ENCODE results near the gene ABCB8. TPM values are rescaled to one million over a fixed set of nuclear protein-coding genes. Genes with fewer than 3 reads are reported as not detected.

ABCB8 gene
- total and polyA plus RNA-seq, 9 of the 15 experiments (the other 6 are each of a cell fraction or from before 2014, with no cell fraction given): 7.6 to 106 (median 36.3) TPM

GRCh38 chr7:151059367-151060112 lies 31.3 kb downstream of the ABCB8 start, which contains the start of gene SLC4A2 (continued):
- TF ChIP-seq PRDM10 (IDR thresholded peaks at IDR 0.05; ENCODE audit: partially characterized antibody) (peak; percentile 89), ZNF197 (CRISPR knock-in tag; IDR thresholded peaks at IDR 0.05; ENCODE audit: low read depth) (peak; percentile 99), SIN3A (IDR thresholded peaks at IDR 0.05; ENCODE audit: borderline replicate concordance in 2 of 2, control insufficient read depth in 1 of 2, low read depth in 2 of 2, low read length in 2 of 2) (peak; percentile 42 to 53; a peak in 1 of 4 replicates), SMAD1 (IDR thresholded peaks at IDR 0.05; ENCODE audit: low read depth, low read length, partially characterized antibody) (no peak), SRF (CRISPR knock-in tag; IDR thresholded peaks at IDR 0.05) (peak in 1 of 2 experiments; percentile 45; a peak in 1 of 4 replicates), TFAP4 (CRISPR knock-in tag; IDR thresholded peaks at IDR 0.05; ENCODE audit: borderline replicate concordance) (0 out of 2 replicates have a peak, but pooled peaks have one; percentile 67), FOSL1 (tag; conservative IDR thresholded peaks at IDR 0.05) (peak; percentile 50), ZNF583 (CRISPR knock-in tag; IDR thresholded peaks at IDR 0.05) (0 out of 2 replicates have a peak, but pooled peaks have one; percentile 9), MLLT1 (IDR thresholded peaks at IDR 0.05) (peak; percentile 46 to 67; a peak in 2 of 4 replicates), ARID2 (IDR thresholded peaks at IDR 0.05) (0 out of 2 replicates have a peak, but pooled peaks have one; percentile 5), ELF4 (CRISPR knock-in tag; IDR thresholded peaks at IDR 0.05) (0 out of 2 replicates have a peak, but pooled peaks have one; percentile 4), POLR3G (IDR thresholded peaks at IDR 0.05; ENCODE audit: extremely low read depth, insufficient read length, insufficient replicate concordance) (no peak), CTCFL (IDR thresholded peaks at IDR 0.05; ENCODE audit: borderline replicate concordance, insufficient read depth, low read depth, low read length, poor library complexity, severe bottlenecking) (peak; percentile 38), NKRF (IDR thresholded peaks at IDR 0.05; ENCODE audit: borderline replicate concordance) (peak; percentile 46; the same call in 1 of the 2 replicates), MEIS2 (IDR thresholded peaks at IDR 0.05; ENCODE audit: partially characterized antibody) (no peak)

All from K562 (cell line).